ENCODE results near the gene TREM1. TPM values are rescaled to one million over a fixed set of nuclear protein-coding genes. Genes with fewer than 3 reads are reported as not detected.

Gene TREM1
- total and polyA plus RNA-seq, 8 donors: 0.44 to 65.3 (median 1.8) TPM

- intact Hi-C loops (cut with DNase I): no loop called here
Observed at GRCh38 chr6:41332842-41333736, 46.6 kb upstream of the TREM1 start.

GRCh38 chr6:41332241-41332640, 45.8 kb upstream of the TREM1 start:
- Histone ChIP-seq H3K27ac (no peak overlapping the region), H3K9me3 (no peaks in the 10 kb centered on the region), H3K36me3 (no peaks in the 10 kb centered on the region), H3K4me3 (no peak overlapping the region), H3K4me1 (no peaks in the 10 kb centered on the region), H3K27me3 (peaks cover 12 to 31% of the 10 kb centered on the region in 2 donors)
- DNase-seq (no peak), ATAC-seq (no peak)
- intact Hi-C loops (cut with DNase I): no loop called here
- TF ChIP-seq CTCF (IDR thresholded peaks at IDR 0.05): no peak

More at GRCh38 chr6:41332842-41333736, 46.6 kb upstream of the TREM1 start:
- peaks cover 11 to 36% of the 10 kb centered on the region in 2 donors for H3K27me3 ChIP-seq
- TF ChIP-seq CTCF (IDR thresholded peaks at IDR 0.05): no peak
- H3K36me3 ChIP-seq: no peaks in the 10 kb centered on the region
- no peak overlapping the region for H3K27ac ChIP-seq
- H3K9me3 ChIP-seq: no peaks in the 10 kb centered on the region
- ATAC-seq (no peak), DNase-seq (no peak)
- H3K4me3 ChIP-seq: no peak overlapping the region
- H3K4me1 ChIP-seq: no peaks in the 10 kb centered on the region

- no peak overlapping the region for H3K27ac ChIP-seq
- no peak for TF ChIP-seq CTCF (IDR thresholded peaks at IDR 0.05)
- ATAC-seq (no peak), DNase-seq (no peak)
- no peaks in the 10 kb centered on the region for H3K9me3 ChIP-seq
- no peaks in the 10 kb centered on the region for H3K4me1 ChIP-seq
- H3K27me3 ChIP-seq: peaks cover 9 to 32% of the 10 kb centered on the region in 2 donors
- intact Hi-C loops (cut with DNase I): no loop called here
- no peaks in the 10 kb centered on the region for H3K36me3 ChIP-seq
- no peak overlapping the region for H3K4me3 ChIP-seq
Observed at GRCh38 chr6:41331401-41332150, 45.1 kb upstream of the TREM1 start.

- intact Hi-C loops (cut with DNase I): no loop called here
- Histone ChIP-seq H3K4me1 (no peaks in the 10 kb centered on the region), H3K4me3 (no peak overlapping the region), H3K9me3 (no peaks in the 10 kb centered on the region), H3K27me3 (peaks cover 29 to 30% of the 10 kb centered on the region in 2 donors), H3K27ac (no peak overlapping the region), H3K36me3 (no peaks in the 10 kb centered on the region)
- no peak for TF ChIP-seq CTCF (IDR thresholded peaks at IDR 0.05)
- DNase-seq (no peak), ATAC-seq (no peak)
Observed at GRCh38 chr6:41327177-41327576, 40.7 kb upstream of the TREM1 start.

- TF ChIP-seq CTCF (IDR thresholded peaks at IDR 0.05): no peak
- Histone ChIP-seq H3K4me3 (no peak overlapping the region), H3K4me1 (no peaks in the 10 kb centered on the region), H3K36me3 (no peaks in the 10 kb centered on the region), H3K27me3 (peaks cover 29 to 30% of the 10 kb centered on the region in 2 donors), H3K9me3 (no peaks in the 10 kb centered on the region), H3K27ac (no peak overlapping the region)
- no peak for DNase-seq
- intact Hi-C loops (cut with DNase I): no loop called here
- ATAC-seq: no peak
Observed at GRCh38 chr6:41326092-41326491, 39.6 kb upstream of the TREM1 start.
